ENCODE measurements around the gene PIAS4.

The PIAS4 gene

GRCh38 chr19:4053423-4054324, 46.1 kb downstream of the PIAS4 start:
- no peak overlapping the region for H3K4me3 ChIP-seq (ENCODE audit: low read depth, low read length)
- no peak for DNase-seq (ENCODE audit: low read depth)
- TF ChIP-seq CTCF (IDR thresholded peaks at IDR 0.05; ENCODE audit: control insufficient read depth, extremely low read depth, insufficient read depth): no peak

GRCh38 chr19:4054441-4055208, 47.1 kb downstream of the PIAS4 start:
- no peak for DNase-seq (ENCODE audit: low read depth)
- TF ChIP-seq CTCF (IDR thresholded peaks at IDR 0.05; ENCODE audit: control insufficient read depth, extremely low read depth, insufficient read depth): no peak
- H3K4me3 ChIP-seq (ENCODE audit: low read depth, low read length): no peak overlapping the region

- DNase-seq (ENCODE audit: low read depth): no peak
- no peak for TF ChIP-seq CTCF (IDR thresholded peaks at IDR 0.05; ENCODE audit: control insufficient read depth, extremely low read depth, insufficient read depth)
- H3K4me3 ChIP-seq (ENCODE audit: low read depth, low read length): no peak overlapping the region
Measured at GRCh38 chr19:4055209-4055552, 47.6 kb downstream of the PIAS4 start.

- no peak overlapping the region for H3K4me3 ChIP-seq (ENCODE audit: low read depth, low read length)
- no peak for DNase-seq (ENCODE audit: low read depth)
Measured at GRCh38 chr19:4057931-4058692, 50.6 kb downstream of the PIAS4 start.

GRCh38 chr19:4058693-4059452, 51.3 kb downstream of the PIAS4 start:
- no peak overlapping the region for H3K4me3 ChIP-seq (ENCODE audit: low read depth, low read length)
- no peak for DNase-seq (ENCODE audit: low read depth)
- no peak for TF ChIP-seq CTCF (IDR thresholded peaks at IDR 0.05; ENCODE audit: control insufficient read depth, extremely low read depth, insufficient read depth)

More at GRCh38 chr19:4057931-4058692, 50.6 kb downstream of the PIAS4 start:
- TF ChIP-seq CTCF (IDR thresholded peaks at IDR 0.05; ENCODE audit: control insufficient read depth, extremely low read depth, insufficient read depth): no peak

- H3K4me3 ChIP-seq (ENCODE audit: low read depth, low read length): no peak overlapping the region
- no peak for TF ChIP-seq CTCF (IDR thresholded peaks at IDR 0.05; ENCODE audit: control insufficient read depth, extremely low read depth, insufficient read depth)
Measured at GRCh38 chr19:4059453-4059871, 51.9 kb downstream of the PIAS4 start.

More at GRCh38 chr19:4059453-4059871, 51.9 kb downstream of the PIAS4 start:
- DNase-seq (ENCODE audit: low read depth): no peak
